ENCODE measurements around the gene ZNF622. TPM values are rescaled to one million over a fixed set of nuclear protein-coding genes. Genes with fewer than 3 reads are reported as not detected.
A peak's percentile ranks its signal among the peaks of the same experiment; 100 is the strongest.

ZNF622 gene
- total RNA-seq, 6 experiments from 2014 or later: 12.9 to 15.7 (median 14.9) TPM

DNA sequence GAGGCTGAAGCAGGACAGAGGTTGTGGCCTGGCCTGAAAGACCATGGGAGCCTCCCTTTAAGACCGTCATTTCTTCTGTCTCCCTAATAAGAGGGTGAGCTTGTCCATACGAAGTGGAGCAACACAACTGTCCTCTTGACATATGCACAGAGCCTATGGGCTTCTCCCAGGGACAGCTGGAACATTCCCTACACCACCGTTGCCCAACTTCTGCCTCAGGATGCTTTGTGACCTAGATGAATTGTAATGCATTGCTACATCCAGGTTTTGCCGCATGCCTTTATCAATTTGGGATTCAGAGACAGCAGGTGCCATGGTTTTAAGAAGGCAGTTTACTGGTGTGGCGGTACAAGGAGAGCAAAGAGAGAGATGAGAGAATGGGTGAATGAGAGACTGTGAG, 34.4 kb upstream of the ZNF622 start:
- ATAC-seq (no peak), DNase-seq (no peak)
- H3K4me1 ChIP-seq: peaks cover 0 to 15% (median 2%) of the 10 kb centered on the region in 4 donors
- H3K9me3 ChIP-seq: no peaks in the 10 kb centered on the region
- no peak overlapping the region for H3K4me3 ChIP-seq
- intact Hi-C loops (cut with DNase I): no loop called here
- no peak for TF ChIP-seq POLR2A (IDR thresholded peaks at IDR 0.05)
- TF ChIP-seq, protein P1, sequence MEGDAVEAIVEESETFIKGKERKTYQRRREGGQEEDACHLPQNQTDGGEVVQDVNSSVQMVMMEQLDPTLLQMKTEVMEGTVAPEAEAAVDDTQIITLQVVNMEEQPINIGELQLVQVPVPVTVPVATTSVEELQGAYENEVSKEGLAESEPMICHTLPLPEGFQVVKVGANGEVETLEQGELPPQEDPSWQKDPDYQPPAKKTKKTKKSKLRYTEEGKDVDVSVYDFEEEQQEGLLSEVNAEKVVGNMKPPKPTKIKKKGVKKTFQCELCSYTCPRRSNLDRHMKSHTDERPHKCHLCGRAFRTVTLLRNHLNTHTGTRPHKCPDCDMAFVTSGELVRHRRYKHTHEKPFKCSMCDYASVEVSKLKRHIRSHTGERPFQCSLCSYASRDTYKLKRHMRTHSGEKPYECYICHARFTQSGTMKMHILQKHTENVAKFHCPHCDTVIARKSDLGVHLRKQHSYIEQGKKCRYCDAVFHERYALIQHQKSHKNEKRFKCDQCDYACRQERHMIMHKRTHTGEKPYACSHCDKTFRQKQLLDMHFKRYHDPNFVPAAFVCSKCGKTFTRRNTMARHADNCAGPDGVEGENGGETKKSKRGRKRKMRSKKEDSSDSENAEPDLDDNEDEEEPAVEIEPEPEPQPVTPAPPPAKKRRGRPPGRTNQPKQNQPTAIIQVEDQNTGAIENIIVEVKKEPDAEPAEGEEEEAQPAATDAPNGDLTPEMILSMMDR (IDR thresholded peaks at IDR 0.05): no peak
- no peaks in the 10 kb centered on the region for H3K36me3 ChIP-seq
- H3K27me3 ChIP-seq: no peaks in the 10 kb centered on the region
- WGBS (ENCODE audit: insufficient coverage, low coverage, low lambda C conversion rate, missing lambda C conversion rate): 74% methylated on average over 4 of the region's 5 CpGs
- no peak overlapping the region for H3K27ac ChIP-seq

DNA sequence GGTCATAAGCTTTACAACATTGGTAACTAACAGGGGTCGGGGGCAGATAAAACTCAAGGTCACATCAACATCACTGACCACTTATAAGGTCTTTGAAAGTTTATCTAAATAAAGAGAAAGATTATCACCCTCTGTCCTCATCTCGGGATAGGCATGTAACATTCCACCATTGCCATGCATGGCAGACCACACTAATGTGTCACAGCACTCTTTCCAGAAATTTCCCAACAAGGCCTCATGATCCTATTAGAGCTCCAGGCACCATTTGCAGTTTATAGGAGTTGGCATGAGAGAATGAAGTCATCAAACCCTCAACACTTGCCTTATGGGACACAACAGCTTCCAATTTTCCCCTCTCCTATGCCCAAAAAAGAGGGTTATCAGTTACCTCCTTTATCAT, 31.9 kb upstream of the ZNF622 start:
- Histone ChIP-seq H3K27ac (no peak overlapping the region), H3K4me1 (peaks cover 0 to 19% (median 5%) of the 10 kb centered on the region in 4 donors), H3K4me3 (no peak overlapping the region), H3K27me3 (no peaks in the 10 kb centered on the region), H3K36me3 (no peaks in the 10 kb centered on the region), H3K9me3 (no peaks in the 10 kb centered on the region)
- 53% methylated on average over 2 of the region's 2 CpGs for WGBS (ENCODE audit: insufficient coverage, low coverage, low lambda C conversion rate, missing lambda C conversion rate)
- no peak for DNase-seq
- TF ChIP-seq, protein P1 (IDR thresholded peaks at IDR 0.05): no peak
- no peak for TF ChIP-seq POLR2A (IDR thresholded peaks at IDR 0.05)
- no peak for ATAC-seq
- intact Hi-C loops (cut with DNase I): loop anchor here (10.0 kb wide), 2 partner anchors 47 to 57 kb away; no protein-coding TSS in a partner anchor

DNA sequence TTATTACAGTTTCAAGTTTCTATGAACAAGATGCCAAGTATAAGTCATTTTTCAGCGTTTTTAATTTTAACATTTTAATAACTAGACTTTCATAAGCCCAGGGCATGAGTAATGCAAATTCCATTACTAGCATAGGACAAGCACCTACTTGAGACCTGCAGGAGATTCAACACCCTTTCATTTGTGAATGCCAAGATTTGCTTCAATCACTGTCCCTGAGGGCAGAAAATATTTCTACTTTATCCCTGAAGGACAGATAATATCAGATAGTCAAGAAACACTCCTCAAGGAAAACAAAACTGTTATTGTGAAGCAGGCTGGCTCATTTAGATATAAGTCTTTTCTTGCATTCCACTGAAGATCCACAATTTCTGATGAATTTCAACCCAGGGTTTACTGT, 27.7 kb upstream of the ZNF622 start:
- no peaks in the 10 kb centered on the region for H3K36me3 ChIP-seq
- intact Hi-C loops (cut with DNase I): loop anchor here (10.0 kb wide), 2 partner anchors 52 to 62 kb away; no protein-coding TSS in a partner anchor
- 80% methylated on average over 1 of the region's 1 CpG for WGBS (ENCODE audit: insufficient coverage, low coverage, low lambda C conversion rate, missing lambda C conversion rate)
- TF ChIP-seq, protein P1 (IDR thresholded peaks at IDR 0.05): no peak
- no peak for TF ChIP-seq POLR2A (IDR thresholded peaks at IDR 0.05)
- H3K4me3 ChIP-seq: no peak overlapping the region
- DNase-seq: no peak
- no peaks in the 10 kb centered on the region for H3K9me3 ChIP-seq
- peak overlapping the region in 2 of 3 donors; percentile 9 to 20 for H3K27ac ChIP-seq
- H3K4me1 ChIP-seq: peaks cover 0 to 31% (median 6%) of the 10 kb centered on the region in 4 donors
- no peaks in the 10 kb centered on the region for H3K27me3 ChIP-seq
- no peak for ATAC-seq

DNA sequence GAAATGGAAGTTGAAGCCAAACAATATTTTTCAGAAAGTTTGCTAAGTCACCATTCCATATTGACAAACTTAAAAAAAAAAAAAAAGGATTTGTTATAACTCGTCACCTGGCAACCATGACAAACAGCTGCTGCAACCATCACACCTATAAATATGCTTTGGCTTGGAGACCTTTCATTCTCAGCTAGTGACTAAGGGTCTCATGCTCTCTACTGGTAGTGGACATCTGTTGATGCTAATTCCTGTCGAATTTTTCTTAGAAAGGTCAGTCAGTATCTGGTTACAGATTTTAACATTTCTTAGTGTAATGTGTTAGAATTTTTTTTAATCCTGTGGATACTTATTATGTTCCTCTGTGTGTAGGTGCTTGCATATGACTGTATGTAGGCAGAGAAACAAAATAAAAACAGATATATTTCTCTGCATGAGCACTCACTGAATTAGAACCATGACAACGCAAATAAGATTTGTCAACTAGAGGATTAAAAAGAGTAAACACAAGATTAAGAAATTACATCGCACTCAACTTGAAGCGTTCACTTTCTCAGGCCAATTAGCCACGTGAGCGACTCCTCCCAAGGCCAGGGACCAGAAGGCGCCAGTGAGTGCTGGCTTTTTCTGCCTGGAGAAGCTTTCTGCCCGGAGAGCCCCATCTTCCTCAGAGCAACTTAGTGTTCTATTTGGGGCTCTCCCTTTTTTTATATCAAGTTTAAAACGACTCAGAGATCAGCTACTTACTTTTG, 27.0 kb upstream of the ZNF622 start:
- Histone ChIP-seq H3K27me3 (no peaks in the 10 kb centered on the region), H3K27ac (peak overlapping the region in 2 of 3 donors; percentile 9 to 20)

More for the DNA sequence above, 27.0 kb upstream of the ZNF622 start:
- Histone ChIP-seq H3K4me3 (no peak overlapping the region), H3K9me3 (no peaks in the 10 kb centered on the region), H3K4me1 (peaks cover 0 to 31% (median 7%) of the 10 kb centered on the region in 4 donors), H3K36me3 (no peaks in the 10 kb centered on the region)
- intact Hi-C loops (cut with DNase I): loop anchor here (10.0 kb wide), 2 partner anchors 52 to 62 kb away; no protein-coding TSS in a partner anchor
- TF ChIP-seq, protein P1 (IDR thresholded peaks at IDR 0.05): no peak
- TF ChIP-seq POLR2A (IDR thresholded peaks at IDR 0.05): no peak
- no peak for DNase-seq
- peak; percentile 9 to 55 (median 42) for ATAC-seq
- 54% methylated on average over 10 of the region's 10 CpGs for WGBS (ENCODE audit: insufficient coverage, low coverage, low lambda C conversion rate, missing lambda C conversion rate)
